Endothelial cell of umbilical vein (primary cell): ENCODE measurements around the gene PLK5. TPM values are rescaled to one million over a fixed set of nuclear protein-coding genes. Genes with fewer than 3 reads are reported as not detected.

Source experiments
- BruUV-seq: library from RNA; stranded (reverse); fragments of 400-500 nt; replicated peaks from 2 replicates; lab custom pipeline; 2021; lab: Mats Ljungman, UMichigan
- CTCF ChIA-PET: fragments of 300-600, 350-600 bp; sonication (Branson Sonifier 250); formaldehyde crosslinking; loops from one replicate; lab custom pipeline; 2021; ENCODE audit warnings: antibody characterized with exemption, inconsistent platforms; lab: Charles Lee
- POLR2A ChIA-PET: fragments of 300-600, 350-600 bp; sonication (Branson Sonifier 250); formaldehyde crosslinking; loops from one replicate; lab custom pipeline; 2021; ENCODE audit warnings: antibody characterized with exemption, inconsistent platforms; lab: Charles Lee
- DNase-seq: peaks from one replicate; pipeline ENCODE4 v3.0.0-alpha.2; 2011; ENCODE audit warnings: low read depth, low spot score
- FAIRE-seq: peaks from 2 replicates; lab custom pipeline; 2011; peaks lifted over from hg19 to GRCh38; lab: Jason Lieb, UNC
- H2AFZ ChIP-seq: 2 replicates; pipeline ENCODE4 v1.6.0; 2012; ENCODE audit warnings: low read depth, low read length, control low read depth, inconsistent platforms
- H3K27ac ChIP-seq: 2 replicates; pipeline ENCODE4 v1.5.1; 2011; ENCODE audit warnings: low read depth, mild to moderate bottlenecking, control low read depth, low read length, moderate library complexity; ENCODE audit not compliant: insufficient read depth
- H3K27me3 ChIP-seq, 2 experiments: 2 replicates each; pipeline versions ENCODE4 v1.6.0 to v1.6.1; 2011; ENCODE audit warnings: low read length in 2 of 2, mixed read lengths in 1 of 2; ENCODE audit not compliant: control insufficient read depth in 2 of 2, insufficient read depth in 2 of 2
- H3K36me3 ChIP-seq, 2 experiments: 2 replicates in 1 of 2; 3 replicates in 1 of 2; pipeline ENCODE4 v1.5.1; 2011; ENCODE audit warnings: low read length in 2 of 2, mild to moderate bottlenecking in 1 of 2, moderate library complexity in 1 of 2; ENCODE audit not compliant: control insufficient read depth in 2 of 2, insufficient read depth in 2 of 2; ENCODE audit errors: extremely low read depth in 1 of 2
- H3K4me1 ChIP-seq: 3 replicates; pipeline ENCODE4 v1.5.1; 2011; ENCODE audit warnings: mild to moderate bottlenecking, low read length; ENCODE audit not compliant: control insufficient read depth, insufficient read depth; ENCODE audit errors: extremely low read depth
- H3K4me2 ChIP-seq: 2 replicates; pipeline ENCODE4 v1.6.1; 2011; ENCODE audit warnings: low read length, control low read depth, mixed read lengths; ENCODE audit not compliant: insufficient read depth
- H3K4me3 ChIP-seq, 3 experiments: fragments of 200-600 bp in 1 of 3; sonication (generic), shearing (Covaris generic) in 1 of 3; replicated peaks in 1 of 3; 2 replicates each; pipeline ENCODE4 v1.5.1; 2011 to 2016; ENCODE audit warnings: control low read depth in 3 of 3, low read length in 3 of 3, mild to moderate bottlenecking in 2 of 3, inconsistent platforms in 1 of 3, low read depth in 1 of 3, moderate library complexity in 1 of 3; ENCODE audit not compliant: insufficient read depth in 1 of 3
- H3K79me2 ChIP-seq: 2 replicates; pipeline ENCODE4 v1.6.0; 2012; ENCODE audit warnings: low read length, inconsistent platforms; ENCODE audit not compliant: control insufficient read depth, insufficient read depth
- H3K9ac ChIP-seq: replicated peaks from 2 replicates; pipeline ENCODE3; 2011; ENCODE audit warnings: low read length, control low read depth; ENCODE audit not compliant: insufficient read depth; ENCODE audit errors: extremely low read depth
- H3K9me1 ChIP-seq: replicated peaks from 3 replicates; pipeline ENCODE4 v1.6.0; 2011; ENCODE audit warnings: mild to moderate bottlenecking, low read length; ENCODE audit not compliant: control insufficient read depth, insufficient read depth; ENCODE audit errors: extremely low read depth
- H3K9me3 ChIP-seq: replicated peaks from 2 replicates; pipeline ENCODE4 v1.5.1; 2012; ENCODE audit warnings: low read length, inconsistent platforms; ENCODE audit not compliant: control insufficient read depth, insufficient read depth
- H4K20me1 ChIP-seq: replicated peaks from 2 replicates; pipeline ENCODE3; 2011; ENCODE audit warnings: mild to moderate bottlenecking, low read length; ENCODE audit not compliant: control insufficient read depth, insufficient read depth; ENCODE audit errors: extremely low read depth
- EZH2 ChIP-seq: IDR thresholded peaks from 2 replicates; pipeline ENCODE4 v1.6.1; 2012; ENCODE audit warnings: borderline replicate concordance, low read depth, mild to moderate bottlenecking, moderate library complexity, low read length, inconsistent platforms; ENCODE audit not compliant: severe bottlenecking
- FOS ChIP-seq: IDR thresholded peaks from 2 replicates; pipeline ENCODE4 v1.6.1; 2011; ENCODE audit warnings: mild to moderate bottlenecking, low read length, moderate library complexity, borderline replicate concordance; ENCODE audit not compliant: insufficient read depth
- GATA2 ChIP-seq: IDR thresholded peaks from 2 replicates; pipeline ENCODE4 v1.7.0; 2011; ENCODE audit warnings: low read depth, mild to moderate bottlenecking, moderate library complexity, mixed read lengths, low read length; ENCODE audit not compliant: insufficient read length, insufficient read depth
- JUN ChIP-seq: IDR thresholded peaks from 2 replicates; pipeline ENCODE4 v1.6.1; 2011; ENCODE audit warnings: borderline replicate concordance, low read depth; ENCODE audit not compliant: insufficient read length, insufficient read depth
- MYC ChIP-seq: IDR thresholded peaks from one replicate; pipeline ENCODE4 v1.6.1; 2011; ENCODE audit warnings: mild to moderate bottlenecking, low read depth, low read length
- POLR2A ChIP-seq: IDR thresholded peaks from 2 replicates; pipeline ENCODE4 v1.6.1; 2012; ENCODE audit warnings: low read depth, mild to moderate bottlenecking, control low read depth, low read length
- POLR2AphosphoS5 ChIP-seq: IDR thresholded peaks from 2 replicates; pipeline ENCODE4 v1.6.1; 2012; ENCODE audit warnings: low read depth, mild to moderate bottlenecking, control low read depth, low read length, moderate library complexity; ENCODE audit not compliant: insufficient read depth
- dilution Hi-C: fragments of 300-500 bp; cut with MboI; formaldehyde crosslinking; loops from one replicate; pipeline ENCODE4 v1.15.0; 2019; ENCODE audit warnings: low sequenced_read_pairs; ENCODE audit not compliant: extremely low pct_ligation_motif_present
- intact Hi-C: fragments of 100-400 bp; cut with micrococcal nuclease; formaldehyde crosslinking; loops from one replicate; pipeline ENCODE4 v1.10.0; 2022
- polyA plus RNA-seq, 4 experiments: library from polyadenylated mRNA; depleted of rRNA in 3 of 4; stranded (reverse) in 3 of 4; unstranded in 1 of 4; fragments of >200 nt; gene quantifications; 2 replicates each; pipeline versions ENCODE4 v1.2.1 to v1.2.3, GENCODE V29; 2011 to 2012; ENCODE audit warnings: missing spikeins in 1 of 4
- total RNA-seq: library from RNA; stranded (reverse); gene quantifications from 2 replicates; pipeline ENCODE4 v1.2.3, GENCODE V29; 2021
- TF ChIP-seq, protein P1 (sequence below): IDR thresholded peaks from 2 replicates; pipeline ENCODE4 v1.6.1; 2011; ENCODE audit not compliant: insufficient read depth, insufficient read length
- TF ChIP-seq, protein P2 (sequence below), 2 donors: IDR thresholded peaks; 1 replicate in 1 of 2; 2 replicates in 1 of 2; pipeline ENCODE4 v1.5.1; 2011; ENCODE audit warnings: low read length in 2 of 2, mild to moderate bottlenecking in 2 of 2, moderate library complexity in 2 of 2, control low read depth in 1 of 2, inconsistent platforms in 1 of 2, low read depth in 1 of 2; ENCODE audit not compliant: insufficient read depth in 1 of 2; ENCODE audit errors: extremely low read depth in 1 of 2

PLK5 gene
- total and polyA plus RNA-seq, 2 donors (not counting 3 experiments of a cell fraction or from before 2014, with no cell fraction given) = not detected

DNA sequence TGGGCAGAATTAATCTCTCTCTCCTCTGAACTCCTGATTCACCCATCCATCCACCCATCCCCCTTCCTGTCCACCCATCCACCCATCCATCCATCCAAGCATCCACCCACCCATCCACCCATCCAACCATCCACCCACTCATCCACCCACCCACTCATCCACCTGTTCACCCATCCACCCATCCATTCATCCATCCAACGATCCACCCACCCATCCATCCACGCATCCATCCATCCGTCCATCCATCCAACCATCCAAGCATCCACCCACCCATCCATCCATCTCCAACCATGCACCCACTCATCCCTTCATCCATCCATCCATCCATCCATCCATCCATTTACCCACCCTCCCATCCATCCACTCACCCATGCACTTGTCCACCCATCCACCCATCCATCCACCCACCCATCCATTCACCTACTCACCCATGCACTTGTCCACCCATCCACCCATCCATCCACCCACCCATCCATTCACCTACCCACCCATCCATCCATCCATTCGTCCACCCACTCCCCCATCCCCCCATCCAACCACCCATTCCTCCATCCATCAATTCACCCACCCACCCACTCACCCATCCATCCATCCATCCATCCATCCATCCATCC lies 25.6 kb downstream of the PLK5 start:
- peaks cover 0 to 3% of the 10 kb centered on the region in 2 experiments for H3K36me3 ChIP-seq
- no peak overlapping the region for H3K9ac ChIP-seq
- TF ChIP-seq FOS = no peak
- TF ChIP-seq EZH2 = no peak
- TF ChIP-seq POLR2AphosphoS5 = no peak
- no peak for TF ChIP-seq MYC
- no peak for TF ChIP-seq POLR2A
- TF ChIP-seq GATA2 = no peak
- TF ChIP-seq, protein P1, sequence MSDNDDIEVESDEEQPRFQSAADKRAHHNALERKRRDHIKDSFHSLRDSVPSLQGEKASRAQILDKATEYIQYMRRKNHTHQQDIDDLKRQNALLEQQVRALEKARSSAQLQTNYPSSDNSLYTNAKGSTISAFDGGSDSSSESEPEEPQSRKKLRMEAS = no peak
- TF ChIP-seq, protein P2, sequence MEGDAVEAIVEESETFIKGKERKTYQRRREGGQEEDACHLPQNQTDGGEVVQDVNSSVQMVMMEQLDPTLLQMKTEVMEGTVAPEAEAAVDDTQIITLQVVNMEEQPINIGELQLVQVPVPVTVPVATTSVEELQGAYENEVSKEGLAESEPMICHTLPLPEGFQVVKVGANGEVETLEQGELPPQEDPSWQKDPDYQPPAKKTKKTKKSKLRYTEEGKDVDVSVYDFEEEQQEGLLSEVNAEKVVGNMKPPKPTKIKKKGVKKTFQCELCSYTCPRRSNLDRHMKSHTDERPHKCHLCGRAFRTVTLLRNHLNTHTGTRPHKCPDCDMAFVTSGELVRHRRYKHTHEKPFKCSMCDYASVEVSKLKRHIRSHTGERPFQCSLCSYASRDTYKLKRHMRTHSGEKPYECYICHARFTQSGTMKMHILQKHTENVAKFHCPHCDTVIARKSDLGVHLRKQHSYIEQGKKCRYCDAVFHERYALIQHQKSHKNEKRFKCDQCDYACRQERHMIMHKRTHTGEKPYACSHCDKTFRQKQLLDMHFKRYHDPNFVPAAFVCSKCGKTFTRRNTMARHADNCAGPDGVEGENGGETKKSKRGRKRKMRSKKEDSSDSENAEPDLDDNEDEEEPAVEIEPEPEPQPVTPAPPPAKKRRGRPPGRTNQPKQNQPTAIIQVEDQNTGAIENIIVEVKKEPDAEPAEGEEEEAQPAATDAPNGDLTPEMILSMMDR (IDR thresholded peaks at IDR 0.05; ENCODE audit: extremely low read depth in 1 of 2, insufficient read depth in 1 of 2, low read depth in 1 of 2, low read length in 2 of 2) = no peak
- TF ChIP-seq JUN = no peak
- no peak for DNase-seq
- H3K9me1 ChIP-seq = no peaks in the 10 kb centered on the region
- H3K4me1 ChIP-seq = no peaks in the 10 kb centered on the region
- H3K4me3 ChIP-seq = no peak overlapping the region
- H3K27ac ChIP-seq = no peak overlapping the region
- no peak overlapping the region for H3K4me2 ChIP-seq
- ChIA-PET CTCF (interaction anchor here (1.7 kb wide), 1 partner anchor 123 kb away, joined by 17 read pairs; no protein-coding TSS in a partner anchor), POLR2A (no interaction called here)
- H4K20me1 ChIP-seq = no peaks in the 10 kb centered on the region
- H3K27me3 ChIP-seq = peaks cover 0 to 2% of the 10 kb centered on the region in 2 experiments
- no peaks in the 10 kb centered on the region for H3K9me3 ChIP-seq
- no peak for FAIRE-seq
- BruUV-seq = no TSS peak
- no peak overlapping the region for H2AFZ ChIP-seq
- intact Hi-C loops = no loop called here
- no peaks in the 10 kb centered on the region for H3K79me2 ChIP-seq
- dilution Hi-C loops = no loop called here
